ELR (cell line): Measurements from ENCODE around the gene TMEM61.

Source experiments
- DNase-seq: peaks from one replicate; pipeline ENCODE4 v3.0.0-alpha.2; 2015; ENCODE audit warnings: low read depth

TMEM61 gene

DNA sequence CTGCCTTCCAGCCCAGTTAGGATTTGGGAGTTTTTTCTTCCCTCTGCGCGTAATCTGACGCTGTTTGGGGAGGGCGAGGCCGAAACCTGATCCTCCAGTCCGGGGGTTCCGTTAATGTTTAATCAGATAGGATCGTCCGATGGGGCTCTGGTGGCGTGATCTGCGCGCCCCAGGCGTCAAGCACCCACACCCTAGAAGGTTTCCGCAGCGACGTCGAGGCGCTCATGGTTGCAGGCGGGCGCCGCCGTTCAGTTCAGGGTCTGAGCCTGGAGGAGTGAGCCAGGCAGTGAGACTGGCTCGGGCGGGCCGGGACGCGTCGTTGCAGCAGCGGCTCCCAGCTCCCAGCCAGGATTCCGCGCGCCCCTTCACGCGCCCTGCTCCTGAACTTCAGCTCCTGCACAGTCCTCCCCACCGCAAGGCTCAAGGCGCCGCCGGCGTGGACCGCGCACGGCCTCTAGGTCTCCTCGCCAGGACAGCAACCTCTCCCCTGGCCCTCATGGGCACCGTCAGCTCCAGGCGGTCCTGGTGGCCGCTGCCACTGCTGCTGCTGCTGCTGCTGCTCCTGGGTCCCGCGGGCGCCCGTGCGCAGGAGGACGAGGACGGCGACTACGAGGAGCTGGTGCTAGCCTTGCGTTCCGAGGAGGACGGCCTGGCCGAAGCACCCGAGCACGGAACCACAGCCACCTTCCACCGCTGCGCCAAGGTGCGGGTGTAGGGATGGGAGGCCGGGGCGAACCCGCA lies 59.1 kb downstream of the TMEM61 start, which contains the start of gene PCSK9:
TSS of gene PCSK9 (plus strand) at position 207 of the 741 bp plus-strand sequence. CDS start at position 497, 290 bp downstream.
- no peak for DNase-seq

DNA sequence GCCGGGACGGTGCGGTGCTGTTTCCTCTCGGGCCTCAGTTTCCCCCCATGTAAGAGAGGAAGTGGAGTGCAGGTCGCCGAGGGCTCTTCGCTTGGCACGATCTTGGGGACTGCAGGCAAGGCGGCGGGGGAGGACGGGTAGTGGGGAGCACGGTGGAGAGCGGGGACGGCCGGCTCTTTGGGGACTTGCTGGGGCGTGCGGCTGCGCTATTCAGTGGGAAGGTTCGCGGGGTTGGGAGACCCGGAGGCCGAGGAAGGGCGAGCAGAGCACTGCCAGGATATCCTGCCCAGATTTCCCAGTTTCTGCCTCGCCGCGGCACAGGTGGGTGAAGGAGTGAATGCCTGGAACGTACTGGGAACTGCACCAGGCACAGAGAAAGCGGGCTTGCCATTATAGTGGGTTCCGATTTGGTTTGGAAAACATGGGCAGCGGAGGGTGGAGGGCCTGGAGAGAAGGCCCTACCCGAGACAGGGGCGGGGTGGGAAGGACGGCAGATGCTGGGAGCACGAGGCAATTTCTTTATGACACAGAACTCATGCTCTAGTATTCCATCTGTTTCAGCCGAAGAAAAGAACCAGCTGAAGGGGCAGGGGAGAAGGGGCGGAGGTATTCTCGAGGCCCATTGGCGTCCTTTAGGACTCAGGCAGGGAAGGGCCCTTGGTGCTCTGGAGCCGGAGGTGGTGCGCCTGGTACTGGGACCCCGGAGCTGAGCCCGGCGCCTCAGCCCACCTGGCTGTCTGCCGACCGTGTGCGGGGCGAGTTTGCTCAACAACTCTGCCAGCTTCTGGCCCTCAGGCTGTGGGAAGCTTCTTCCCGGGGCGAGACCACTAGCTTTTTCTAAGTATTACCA lies 59.9 kb downstream of the TMEM61 start:
- no peak for DNase-seq

DNA sequence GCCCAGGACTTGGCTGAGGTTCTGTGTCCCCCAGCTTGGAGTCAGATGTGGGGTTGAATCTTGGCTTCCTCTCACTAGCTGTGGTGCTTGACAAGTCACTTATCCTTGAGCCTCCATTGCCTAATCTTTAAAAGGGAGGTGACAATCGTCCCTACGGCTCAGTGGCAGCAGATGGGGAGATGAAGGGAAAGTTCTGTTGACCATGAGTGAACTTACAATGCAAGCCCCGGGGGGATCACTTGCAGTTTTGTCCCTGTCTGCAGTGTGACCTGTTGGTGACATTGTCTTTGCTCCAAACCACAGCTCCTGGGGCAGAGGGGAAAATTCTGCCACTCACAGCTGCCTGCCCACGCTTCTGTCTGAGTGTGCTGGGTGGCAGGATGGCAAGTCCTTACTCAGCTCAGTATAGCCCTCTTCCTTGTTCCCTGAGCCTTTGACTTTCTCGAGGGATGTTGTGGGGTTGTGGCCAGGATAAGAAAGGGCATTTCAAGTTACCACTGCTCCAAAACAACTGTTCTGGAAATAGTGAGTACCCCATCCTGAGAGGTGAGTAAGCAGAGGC lies 60.6 kb downstream of the TMEM61 start:
- no peak for DNase-seq

DNA sequence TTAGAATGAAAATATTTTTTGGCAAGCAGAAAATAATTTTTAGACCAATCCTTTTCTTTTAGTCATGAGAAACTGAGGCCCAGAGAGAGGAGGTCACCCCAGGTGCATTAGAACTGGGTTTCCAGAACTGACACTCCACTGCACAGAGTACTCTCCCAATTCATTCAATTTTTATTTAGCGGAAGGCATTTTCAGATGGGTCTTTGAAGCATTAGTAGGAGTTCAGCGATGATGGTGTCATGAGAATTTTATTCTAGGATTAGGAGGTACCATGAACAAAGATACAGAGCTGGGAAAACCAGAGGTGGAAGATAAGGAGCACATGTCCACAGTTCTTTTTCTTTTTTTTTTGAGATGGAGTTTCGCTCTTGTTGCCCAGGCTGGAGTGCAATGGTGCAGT lies 61.2 kb downstream of the TMEM61 start:
- DNase-seq: no peak
